Chondrocyte (in vitro differentiated cells): ENCODE results near the gene TPBGL. TPM values are rescaled to one million over a fixed set of nuclear protein-coding genes. Genes with fewer than 3 reads are reported as not detected.
"Not testable (repeated sequence)": the region's sequence is repeated elsewhere in the genome, so short reads cannot be mapped to it uniquely, and the experiment has no call there.

Source experiments
- DNase-seq: peaks from one replicate; pipeline ENCODE4 v3.0.0; 2021; ENCODE audit warnings: mixed read lengths, low spot score
- H3K27ac Mint-ChIP-seq: one replicate; pipeline ENCODE4 v1.8.0; 2021; ENCODE audit warnings: mild to moderate bottlenecking, moderate library complexity, mixed read lengths; ENCODE audit not compliant: unreplicated experiment
- H3K27me3 Mint-ChIP-seq: 2 replicates; pipeline ENCODE4 v1.8.0; 2021; ENCODE audit warnings: low read depth, mixed read lengths
- H3K36me3 Mint-ChIP-seq: 2 replicates; pipeline ENCODE4 v1.8.0; 2021; ENCODE audit warnings: low read depth, mixed read lengths
- H3K4me1 Mint-ChIP-seq: 2 replicates; pipeline ENCODE4 v1.8.0; 2021; ENCODE audit warnings: low read depth, mild to moderate bottlenecking, mixed read lengths
- H3K4me3 Mint-ChIP-seq: one replicate; pipeline ENCODE4 v1.8.0; 2021; ENCODE audit warnings: mild to moderate bottlenecking, moderate library complexity, mixed read lengths; ENCODE audit not compliant: unreplicated experiment
- H3K9me3 Mint-ChIP-seq: 2 replicates; pipeline ENCODE4 v1.8.0; 2021; ENCODE audit warnings: low read depth, mixed read lengths
- CTCF ChIP-seq: fragments of 200-600 bp; sonication (generic); IDR thresholded peaks from 2 replicates; pipeline ENCODE4 v1.5.0; 2021; ENCODE audit warnings: antibody characterized with exemption, mild to moderate bottlenecking, moderate library complexity
- total RNA-seq: library from RNA; stranded (reverse); gene quantifications from 3 replicates; pipeline ENCODE4 v1.2.1, GENCODE V29; 2021

The TPBGL gene
- total RNA-seq, 1 donor from 2014 or later = 0.82 TPM

DNA sequence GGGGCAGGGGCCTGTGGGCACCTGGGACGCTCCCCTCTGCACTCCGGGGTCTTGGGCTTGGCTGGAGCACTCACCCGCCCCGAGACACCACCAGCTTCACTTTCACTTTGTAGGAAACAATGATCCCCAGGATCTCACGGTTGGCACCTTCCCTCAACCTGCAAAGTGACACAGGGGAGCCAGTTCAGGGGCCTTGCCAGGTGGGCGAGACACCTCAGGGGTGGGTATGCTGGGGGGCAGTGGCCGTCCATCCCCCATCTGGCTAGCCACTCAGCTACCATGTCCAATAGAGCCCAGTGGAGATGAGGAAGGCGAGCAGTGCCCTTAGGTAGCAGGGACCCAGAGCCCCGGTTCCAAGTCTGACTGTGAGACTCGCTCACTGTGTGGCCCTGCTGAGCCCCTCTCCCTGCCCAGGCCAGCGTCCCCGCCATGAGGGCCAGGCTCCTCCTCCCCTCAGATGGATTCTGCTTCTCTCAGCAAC, 32.3 kb downstream of the TPBGL start:
- H3K27me3 Mint-ChIP-seq = no peaks in the 10 kb centered on the region
- TF ChIP-seq CTCF = no peak
- peaks cover 3% of the 10 kb centered on the region for H3K4me1 Mint-ChIP-seq
- H3K4me3 Mint-ChIP-seq = no peak overlapping the region
- H3K9me3 Mint-ChIP-seq = no peaks in the 10 kb centered on the region
- H3K36me3 Mint-ChIP-seq = no peaks in the 10 kb centered on the region
- DNase-seq = no peak
- no peak overlapping the region for H3K27ac Mint-ChIP-seq

DNA sequence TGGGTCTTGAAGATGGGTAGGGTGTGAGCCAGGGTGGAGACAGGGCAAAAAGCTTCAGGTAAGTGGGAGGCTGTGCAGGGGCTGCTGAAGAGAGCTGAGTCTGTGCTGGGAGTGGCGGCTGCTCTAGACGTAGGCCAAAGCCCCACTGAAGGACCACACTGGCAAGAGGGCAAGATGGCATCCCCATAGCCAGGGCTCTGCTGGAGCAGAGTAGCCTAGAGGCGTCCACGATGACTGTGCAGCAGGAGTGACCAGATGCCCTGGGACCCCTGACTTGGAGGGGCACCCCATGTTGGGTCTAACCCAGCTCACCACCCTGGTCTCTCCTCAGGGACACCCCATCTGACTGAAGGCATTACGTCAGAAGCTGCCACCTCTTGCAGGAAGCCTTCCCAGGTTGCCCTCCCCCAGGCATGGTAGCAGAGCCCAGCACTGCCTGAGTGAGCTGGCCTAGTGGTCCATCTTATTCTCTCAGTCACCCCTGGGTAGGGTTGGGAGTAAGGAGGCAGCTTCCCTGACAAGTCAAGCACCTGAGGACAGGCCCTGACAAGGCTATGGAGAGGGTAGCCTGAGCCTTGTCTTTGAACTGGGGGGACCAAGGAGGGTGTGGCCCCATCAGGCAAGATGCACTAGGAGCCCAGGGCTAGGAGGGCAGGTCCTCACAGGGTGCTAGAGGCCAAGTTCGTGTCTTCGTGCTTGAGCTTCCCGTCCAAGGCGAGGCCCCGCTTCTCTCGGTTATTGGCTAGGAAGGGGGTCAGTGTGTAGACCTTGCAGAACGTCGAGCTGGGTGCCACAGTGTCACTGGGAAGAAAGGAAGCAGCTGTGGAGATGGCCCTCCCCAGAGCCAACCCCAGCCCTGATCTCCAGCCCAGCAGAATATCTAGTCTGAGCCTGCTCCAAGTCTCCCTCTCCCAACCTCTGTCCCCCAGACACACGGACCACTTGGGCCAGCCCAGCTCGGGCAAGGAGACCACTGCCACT, 33.1 kb downstream of the TPBGL start:
- TF ChIP-seq CTCF = no peak
- no peaks in the 10 kb centered on the region for H3K9me3 Mint-ChIP-seq
- no peak overlapping the region for H3K27ac Mint-ChIP-seq
- no peak overlapping the region for H3K4me3 Mint-ChIP-seq
- H3K36me3 Mint-ChIP-seq = no peaks in the 10 kb centered on the region
- H3K27me3 Mint-ChIP-seq = no peaks in the 10 kb centered on the region
- no peaks in the 10 kb centered on the region for H3K4me1 Mint-ChIP-seq
- DNase-seq = no peak

GRCh38 chr11:75274716-75275115, 34.1 kb downstream of the TPBGL start:
- H3K4me3 Mint-ChIP-seq, H3K4me1 Mint-ChIP-seq, H3K9me3 Mint-ChIP-seq, H3K36me3 Mint-ChIP-seq, DNase-seq, H3K27ac Mint-ChIP-seq, H3K27me3 Mint-ChIP-seq: not testable (repeated sequence)

- DNase-seq = no peak
- no peak overlapping the region for H3K27ac Mint-ChIP-seq
- no peaks in the 10 kb centered on the region for H3K27me3 Mint-ChIP-seq
- TF ChIP-seq CTCF = no peak
- peaks cover 10% of the 10 kb centered on the region for H3K4me1 Mint-ChIP-seq
- no peaks in the 10 kb centered on the region for H3K9me3 Mint-ChIP-seq
- no peak overlapping the region for H3K4me3 Mint-ChIP-seq
- H3K36me3 Mint-ChIP-seq = no peaks in the 10 kb centered on the region
Observed at GRCh38 chr11:75275581-75275980, 35.0 kb downstream of the TPBGL start.

- H3K9me3 Mint-ChIP-seq = no peaks in the 10 kb centered on the region
- DNase-seq = no peak
- H3K4me3 Mint-ChIP-seq = no peak overlapping the region
- H3K36me3 Mint-ChIP-seq = no peaks in the 10 kb centered on the region
- peaks cover 10% of the 10 kb centered on the region for H3K4me1 Mint-ChIP-seq
- no peak overlapping the region for H3K27ac Mint-ChIP-seq
- no peaks in the 10 kb centered on the region for H3K27me3 Mint-ChIP-seq
- TF ChIP-seq CTCF = no peak
Observed at GRCh38 chr11:75276186-75276585, 35.6 kb downstream of the TPBGL start.
